ENCODE data around the gene ARRB2.

DNA sequence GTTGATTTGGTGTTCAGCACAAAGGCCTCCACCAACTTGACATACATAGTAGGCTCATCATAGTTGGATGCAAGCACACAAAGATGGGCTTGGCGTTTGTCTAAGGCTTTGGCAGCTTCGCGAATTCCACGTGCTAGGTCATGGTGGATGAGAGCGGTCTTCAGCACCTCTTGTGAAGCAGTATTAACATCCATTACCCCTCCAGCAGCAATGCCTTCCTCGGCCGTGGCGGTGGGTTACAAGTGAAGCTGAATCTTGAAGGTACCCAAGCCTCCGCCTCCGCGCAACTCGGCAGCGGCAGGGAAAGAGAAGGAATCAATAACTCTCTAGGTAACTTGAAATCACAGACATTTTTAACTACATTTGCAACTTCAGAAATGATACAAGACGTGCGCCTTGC, 5.4 kb upstream of the ARRB2 start:
- TF ChIP-seq, protein P1, sequence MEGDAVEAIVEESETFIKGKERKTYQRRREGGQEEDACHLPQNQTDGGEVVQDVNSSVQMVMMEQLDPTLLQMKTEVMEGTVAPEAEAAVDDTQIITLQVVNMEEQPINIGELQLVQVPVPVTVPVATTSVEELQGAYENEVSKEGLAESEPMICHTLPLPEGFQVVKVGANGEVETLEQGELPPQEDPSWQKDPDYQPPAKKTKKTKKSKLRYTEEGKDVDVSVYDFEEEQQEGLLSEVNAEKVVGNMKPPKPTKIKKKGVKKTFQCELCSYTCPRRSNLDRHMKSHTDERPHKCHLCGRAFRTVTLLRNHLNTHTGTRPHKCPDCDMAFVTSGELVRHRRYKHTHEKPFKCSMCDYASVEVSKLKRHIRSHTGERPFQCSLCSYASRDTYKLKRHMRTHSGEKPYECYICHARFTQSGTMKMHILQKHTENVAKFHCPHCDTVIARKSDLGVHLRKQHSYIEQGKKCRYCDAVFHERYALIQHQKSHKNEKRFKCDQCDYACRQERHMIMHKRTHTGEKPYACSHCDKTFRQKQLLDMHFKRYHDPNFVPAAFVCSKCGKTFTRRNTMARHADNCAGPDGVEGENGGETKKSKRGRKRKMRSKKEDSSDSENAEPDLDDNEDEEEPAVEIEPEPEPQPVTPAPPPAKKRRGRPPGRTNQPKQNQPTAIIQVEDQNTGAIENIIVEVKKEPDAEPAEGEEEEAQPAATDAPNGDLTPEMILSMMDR (IDR thresholded peaks at IDR 0.05) = no peak
- no peak for TF ChIP-seq POLR2A (IDR thresholded peaks at IDR 0.05)

All from esophagus squamous epithelium (tissue), 4 donors.